ENCODE data around the gene TBC1D4.
"Not testable (repeated sequence)": the region's sequence is repeated elsewhere in the genome, so short reads cannot be mapped to it uniquely, and the experiment has no call there.

The TBC1D4 gene

GRCh38 chr13:75319254-75319653 is 162.7 kb downstream of the TBC1D4 start:
- no peak for DNase-seq (ENCODE audit: low read depth)

DNA sequence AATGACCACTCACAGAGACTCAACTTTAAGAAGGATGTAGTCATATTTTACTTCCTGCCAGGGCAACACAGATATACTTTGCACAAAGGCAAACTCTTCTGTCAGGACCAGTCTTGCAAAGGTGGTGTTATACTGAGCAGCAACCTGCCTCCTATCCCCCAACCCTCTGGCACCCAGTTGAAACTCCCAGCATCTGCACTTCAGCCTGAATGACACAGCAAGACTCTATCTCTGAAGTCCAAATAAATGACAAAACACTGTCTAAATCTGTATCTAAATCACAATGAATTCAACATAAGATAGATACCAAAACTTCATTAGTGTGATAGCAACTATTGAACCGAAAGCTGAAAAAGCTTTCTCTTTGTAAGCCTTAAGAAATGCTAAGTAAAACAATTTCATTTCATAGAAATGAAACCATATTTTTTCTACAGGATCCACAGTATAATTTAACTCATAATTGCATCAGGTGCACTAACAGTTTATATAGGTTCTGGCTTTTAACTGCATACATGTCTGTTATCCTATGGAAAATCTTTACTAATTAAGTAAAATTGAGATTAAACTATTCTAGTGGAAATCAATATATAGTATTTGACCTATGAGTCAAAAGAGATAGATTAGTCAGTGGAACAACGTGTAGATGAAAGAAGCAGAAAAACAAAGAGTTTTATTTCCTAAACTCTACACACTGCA is 163.7 kb downstream of the TBC1D4 start:
- no peak for DNase-seq (ENCODE audit: low read depth)

DNA sequence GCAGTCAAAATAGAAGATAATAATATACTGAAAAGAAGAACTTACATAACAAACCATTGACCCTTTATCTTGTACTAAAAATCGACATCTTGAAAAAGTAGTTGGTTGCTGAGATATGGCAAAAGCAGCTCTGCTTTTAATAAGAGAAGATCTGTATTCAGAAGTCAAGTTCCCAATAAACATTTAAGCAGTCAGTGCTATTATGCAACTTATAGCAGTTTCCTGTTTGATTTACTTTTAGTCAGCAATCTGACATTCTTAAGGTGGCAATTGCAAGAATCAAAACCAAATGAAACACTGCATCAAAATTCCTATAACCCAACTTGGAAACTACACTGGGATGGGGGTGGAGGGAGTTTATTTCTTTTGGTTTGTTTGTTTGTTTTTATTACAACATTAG is 165.5 kb downstream of the TBC1D4 start:
- DNase-seq (ENCODE audit: low read depth): no peak

DNA sequence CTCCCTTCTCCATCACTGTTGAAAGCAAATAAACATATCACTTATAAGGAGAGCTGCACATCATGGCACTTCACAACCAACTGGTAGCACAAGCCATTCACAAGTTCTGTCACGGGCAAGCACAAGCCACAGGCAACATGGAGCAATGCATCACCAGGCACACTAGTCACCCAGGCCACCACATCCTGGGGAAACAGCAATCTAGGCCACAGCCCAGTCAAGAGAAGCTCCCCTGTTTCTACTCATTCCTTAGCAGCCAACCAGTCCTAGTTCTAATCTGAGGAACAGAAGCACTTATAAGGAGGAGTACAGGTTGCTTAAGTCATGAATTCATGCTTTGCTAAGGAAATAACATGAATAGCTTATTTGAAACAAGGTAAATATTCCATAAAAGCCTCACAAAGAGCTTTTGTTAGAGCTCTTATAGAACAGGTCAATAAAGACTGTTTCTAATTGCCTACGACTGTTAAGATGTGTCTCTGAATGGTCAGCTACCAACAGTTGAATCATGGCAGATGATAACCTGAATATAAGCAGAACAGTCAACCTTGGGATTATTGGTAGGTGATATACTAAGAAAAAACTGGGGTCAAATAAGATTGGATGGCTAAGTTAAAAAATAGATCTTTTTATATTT is 169.0 kb downstream of the TBC1D4 start:
- peak; percentile 9 for DNase-seq (ENCODE audit: low read depth)

- no peak for DNase-seq (ENCODE audit: low read depth)
Measured at GRCh38 chr13:75309981-75310580, 171.9 kb downstream of the TBC1D4 start.

DNA sequence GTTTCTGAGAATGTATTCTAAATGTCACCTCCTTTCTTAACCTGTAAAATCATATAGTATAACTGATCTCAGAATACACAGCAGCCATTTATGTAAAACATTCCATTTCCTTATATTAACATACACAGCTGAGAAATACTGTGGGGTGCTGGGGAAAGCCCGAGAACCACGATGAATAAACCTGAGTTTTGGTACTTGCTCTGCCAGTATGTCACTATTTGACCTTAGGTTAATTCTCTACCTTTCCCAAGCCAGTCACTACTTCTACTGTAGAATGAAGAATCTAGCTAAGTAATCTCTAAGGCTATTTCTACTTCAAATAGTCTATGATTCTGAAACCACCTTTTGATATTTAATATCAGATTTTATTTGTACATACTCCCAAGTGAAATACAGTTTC is 173.7 kb downstream of the TBC1D4 start:
- no peak for DNase-seq (ENCODE audit: low read depth)

DNA sequence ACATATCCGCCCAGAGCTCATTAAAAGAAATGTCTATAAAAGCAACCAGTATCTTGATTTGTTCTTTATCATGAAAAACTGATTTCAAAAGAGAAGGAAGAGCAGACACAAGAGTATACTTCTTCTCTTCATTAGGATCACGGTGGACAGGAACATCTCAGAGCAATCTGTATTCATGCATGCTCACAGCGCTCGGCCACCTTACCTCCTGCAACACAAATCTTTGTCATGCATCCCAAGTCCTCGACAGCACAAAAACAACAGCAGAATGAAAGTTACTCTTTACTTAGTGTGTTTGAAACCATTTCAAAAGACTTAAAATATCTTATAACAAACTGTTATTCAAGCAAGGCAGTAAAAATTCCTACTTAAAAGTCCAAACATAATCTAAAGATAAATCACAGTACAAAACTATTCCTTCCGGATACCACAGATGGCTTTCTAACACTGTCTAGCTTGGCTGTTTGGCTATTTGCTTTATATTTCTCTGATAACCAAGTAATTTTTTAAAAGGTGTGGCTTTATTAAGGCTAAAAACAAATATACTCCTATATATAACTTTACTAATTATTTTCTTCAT is 174.5 kb downstream of the TBC1D4 start:
- DNase-seq (ENCODE audit: low read depth): no peak

- not testable (repeated sequence) for DNase-seq (ENCODE audit: low read depth)
Measured at GRCh38 chr13:75306967-75307366, 175.0 kb downstream of the TBC1D4 start.

DNA sequence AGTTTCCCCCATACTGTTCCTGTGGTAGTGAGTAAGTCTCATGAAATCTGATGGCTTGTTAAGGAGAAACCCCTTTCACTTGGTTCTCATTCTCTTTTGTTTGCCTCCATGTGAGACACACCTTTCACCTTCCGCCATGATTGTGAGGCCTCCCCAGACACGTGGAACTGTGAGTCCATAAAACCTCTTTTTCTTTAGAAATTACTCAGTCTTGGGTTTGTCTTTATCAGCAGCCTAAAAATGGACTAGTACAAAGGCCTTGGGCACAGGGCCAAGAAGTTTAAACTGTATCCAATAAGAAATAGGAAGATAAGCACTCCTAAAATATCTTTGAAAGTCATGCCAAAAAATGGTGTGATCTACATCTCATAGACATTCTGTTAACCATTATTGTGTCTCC is 176.9 kb downstream of the TBC1D4 start:
- DNase-seq (ENCODE audit: low read depth): no peak

DNA sequence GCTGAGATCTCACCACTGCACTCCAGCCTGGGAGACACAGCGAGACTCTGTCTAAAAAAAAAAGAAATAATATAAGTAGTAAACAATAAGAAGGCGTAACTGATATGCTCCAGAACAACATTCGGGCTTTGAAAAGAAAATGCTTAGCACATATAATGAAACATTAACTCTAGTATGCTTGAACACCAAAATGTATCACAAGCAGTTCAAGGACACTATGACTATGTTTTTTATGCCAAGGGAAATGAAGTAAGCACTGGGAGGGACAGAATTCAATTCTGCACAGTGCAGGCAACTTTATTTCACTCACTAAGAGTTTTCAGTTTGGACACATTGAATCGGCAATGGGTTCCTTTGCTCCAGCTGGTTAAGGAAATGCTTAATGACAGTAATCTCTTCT is 178.7 kb downstream of the TBC1D4 start:
- DNase-seq (ENCODE audit: low read depth): no peak

- no peak for DNase-seq (ENCODE audit: low read depth)
Measured at GRCh38 chr13:75302071-75302698, 179.8 kb downstream of the TBC1D4 start.

DNA sequence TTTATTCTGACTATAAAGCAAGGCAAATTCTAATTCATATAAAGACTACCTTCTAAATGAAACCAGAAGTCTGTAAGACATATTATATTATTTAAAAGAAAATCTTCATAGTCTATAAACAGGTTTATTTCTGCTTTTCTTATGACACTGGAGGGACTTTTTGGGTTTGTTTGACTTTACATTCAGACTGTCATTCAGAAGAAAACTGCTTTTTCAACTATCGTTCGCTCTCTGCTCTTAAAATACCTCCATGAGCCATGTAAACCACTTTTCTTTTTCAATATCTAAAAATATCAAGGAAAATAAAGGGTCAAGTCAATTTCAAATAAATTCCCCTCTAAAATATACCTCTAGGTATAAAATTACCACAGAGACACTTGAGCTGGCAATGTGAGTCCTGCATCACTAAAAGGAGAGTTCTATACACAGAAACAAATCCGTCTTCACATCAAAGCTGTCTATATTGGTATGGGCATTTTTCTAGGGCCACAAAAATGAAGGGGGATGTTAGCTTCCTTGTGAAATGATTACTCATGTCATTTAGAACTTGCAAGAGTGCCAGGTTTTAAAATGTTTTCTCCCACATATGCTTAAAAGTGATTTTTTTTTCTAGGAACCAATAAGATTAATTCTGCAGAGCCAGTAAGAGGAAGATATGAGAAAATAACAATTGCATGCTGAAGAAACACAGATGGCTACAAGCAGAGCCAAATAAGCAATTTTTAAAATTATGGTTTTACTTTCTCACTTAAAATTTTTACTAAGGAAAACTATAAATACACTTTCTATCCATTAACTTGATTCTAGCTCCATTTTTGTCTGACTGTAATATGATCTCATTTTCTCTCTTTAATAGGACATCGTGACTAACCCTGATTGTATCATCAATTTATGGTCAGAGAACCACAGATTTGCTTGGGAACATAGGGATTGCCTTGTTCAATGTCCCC is 181.8 kb downstream of the TBC1D4 start:
- DNase-seq (ENCODE audit: low read depth): no peak

- DNase-seq (ENCODE audit: low read depth): no peak
Measured at GRCh38 chr13:75299246-75299645, 182.7 kb downstream of the TBC1D4 start.

GRCh38 chr13:75296641-75297040 is 185.3 kb downstream of the TBC1D4 start:
- DNase-seq (ENCODE audit: low read depth): no peak

DNA sequence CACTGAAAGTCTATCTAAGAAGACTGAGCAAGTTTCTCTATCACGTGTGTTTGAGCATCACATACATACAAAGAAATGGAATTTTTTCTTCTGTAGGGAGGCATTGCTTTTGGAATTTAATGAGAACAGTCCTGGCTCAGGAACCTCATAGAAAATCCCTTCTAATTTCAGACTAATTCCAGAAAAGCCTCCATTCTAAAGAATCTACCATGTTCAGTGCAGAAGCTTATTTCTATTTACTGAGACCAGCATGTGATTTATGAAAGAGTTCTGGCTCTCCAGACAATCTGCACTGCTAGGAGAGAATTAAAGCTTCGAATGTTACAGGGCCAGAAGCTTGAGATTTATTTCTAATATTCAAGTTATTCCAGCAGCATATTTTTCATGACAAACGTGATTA is 186.8 kb downstream of the TBC1D4 start:
- no peak for DNase-seq (ENCODE audit: low read depth)

GRCh38 chr13:75294110-75294509 is 187.9 kb downstream of the TBC1D4 start:
- no peak for DNase-seq (ENCODE audit: low read depth)

GRCh38 chr13:75285310-75285709 is 196.7 kb downstream of the TBC1D4 start:
- DNase-seq (ENCODE audit: low read depth): no peak

- DNase-seq (ENCODE audit: low read depth): no peak
Measured at GRCh38 chr13:75279834-75280369, 202.1 kb downstream of the TBC1D4 start.

- not testable (repeated sequence) for DNase-seq (ENCODE audit: low read depth)
Measured at GRCh38 chr13:75273695-75274094, 208.3 kb downstream of the TBC1D4 start.

DNA sequence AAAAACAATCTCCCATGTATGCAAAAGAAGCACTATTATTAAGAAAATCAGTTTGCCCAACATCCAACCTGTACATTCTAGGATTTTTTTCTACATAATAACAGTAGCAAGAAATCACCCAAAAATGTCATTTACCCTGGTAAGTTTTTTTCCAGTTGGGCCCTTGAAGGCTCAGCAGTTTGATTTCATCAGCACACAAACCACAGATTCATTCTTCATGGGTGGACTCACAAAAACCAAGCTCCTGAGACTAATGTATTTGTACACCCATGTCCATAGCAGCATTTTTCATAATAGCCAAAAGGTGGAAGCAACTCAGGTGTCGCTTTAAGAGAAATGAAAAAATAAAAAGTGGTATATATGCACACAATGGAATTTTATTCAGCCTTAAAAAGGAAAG is 210.1 kb downstream of the TBC1D4 start:
- DNase-seq (ENCODE audit: low read depth): no peak

- not testable (repeated sequence) for DNase-seq (ENCODE audit: low read depth)
Measured at GRCh38 chr13:75268481-75268880, 213.5 kb downstream of the TBC1D4 start.
